Measurements from ENCODE around the gene MBTPS1. TPM values are rescaled to one million over a fixed set of nuclear protein-coding genes. Genes with fewer than 3 reads are reported as not detected.

The MBTPS1 gene
- total and polyA plus RNA-seq, 9 of the 15 experiments (the other 6 are each of a cell fraction or from before 2014, with no cell fraction given): 2.8 to 57.6 (median 43.8) TPM

DNA sequence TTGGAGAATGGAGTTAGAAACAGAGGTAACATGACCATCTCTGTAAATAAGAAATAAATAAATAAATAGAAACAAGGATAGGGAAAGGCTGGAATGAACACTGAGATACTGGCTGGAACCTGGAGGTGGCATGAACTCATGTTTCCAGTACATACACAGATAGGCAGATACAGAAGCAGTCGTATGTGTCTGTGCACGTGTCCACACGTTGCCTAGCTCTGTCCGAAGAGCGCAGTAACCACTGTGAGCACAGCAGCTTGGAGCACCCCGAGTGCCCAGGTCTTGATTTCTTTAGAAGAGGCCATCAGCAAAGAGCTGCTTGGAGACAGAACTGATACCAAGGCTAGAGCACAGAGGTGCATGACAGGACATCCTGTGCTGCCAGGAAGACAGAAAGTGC is 37.1 kb downstream of the MBTPS1 start:
- no peak overlapping the region for H2AFZ ChIP-seq (ENCODE audit: low read depth, low read length)
- no peak overlapping the region for H3K9ac ChIP-seq (ENCODE audit: insufficient read depth in 1 of 2, low read depth in 2 of 2, low read length in 2 of 2)
- CTCF ChIA-PET (ENCODE audit: low intra/inter-chr PET ratio): no interaction called here
- no peak overlapping the region for H3K4me2 ChIP-seq (ENCODE audit: insufficient read depth, low read length)
- no peak overlapping the region for H3K27ac ChIP-seq (ENCODE audit: extremely low read depth, low read depth, low read length)
- TF ChIP-seq PHB2 (IDR thresholded peaks at IDR 0.05; ENCODE audit: low read depth) (no peak), KAT2B (IDR thresholded peaks at IDR 0.05; ENCODE audit: low read depth, low read length) (no peak), RBM14 (IDR thresholded peaks at IDR 0.05; ENCODE audit: borderline replicate concordance, insufficient read depth, low read depth, low read length) (no peak), ZNF12 (CRISPR knock-in tag; IDR thresholded peaks at IDR 0.05) (no peak), KLF16 (IDR thresholded peaks at IDR 0.05) (no peak), RFX1 (IDR thresholded peaks at IDR 0.05) (no peak), ZNF79 (CRISPR knock-in tag; IDR thresholded peaks at IDR 0.05; ENCODE audit: low read depth) (no peak), GATA2 (CRISPR knock-in tag; IDR thresholded peaks at IDR 0.05) (no peak), FOSL1 (tag; conservative IDR thresholded peaks at IDR 0.05) (no peak), ZNF3 (CRISPR knock-in tag; IDR thresholded peaks at IDR 0.05) (no peak), FUS (optimal IDR thresholded peaks at IDR 0.05; ENCODE audit: low read depth, low read length) (no peak), ZNF830 (CRISPR knock-in tag; IDR thresholded peaks at IDR 0.05) (no peak)
- TF ChIP-seq, protein P1, sequence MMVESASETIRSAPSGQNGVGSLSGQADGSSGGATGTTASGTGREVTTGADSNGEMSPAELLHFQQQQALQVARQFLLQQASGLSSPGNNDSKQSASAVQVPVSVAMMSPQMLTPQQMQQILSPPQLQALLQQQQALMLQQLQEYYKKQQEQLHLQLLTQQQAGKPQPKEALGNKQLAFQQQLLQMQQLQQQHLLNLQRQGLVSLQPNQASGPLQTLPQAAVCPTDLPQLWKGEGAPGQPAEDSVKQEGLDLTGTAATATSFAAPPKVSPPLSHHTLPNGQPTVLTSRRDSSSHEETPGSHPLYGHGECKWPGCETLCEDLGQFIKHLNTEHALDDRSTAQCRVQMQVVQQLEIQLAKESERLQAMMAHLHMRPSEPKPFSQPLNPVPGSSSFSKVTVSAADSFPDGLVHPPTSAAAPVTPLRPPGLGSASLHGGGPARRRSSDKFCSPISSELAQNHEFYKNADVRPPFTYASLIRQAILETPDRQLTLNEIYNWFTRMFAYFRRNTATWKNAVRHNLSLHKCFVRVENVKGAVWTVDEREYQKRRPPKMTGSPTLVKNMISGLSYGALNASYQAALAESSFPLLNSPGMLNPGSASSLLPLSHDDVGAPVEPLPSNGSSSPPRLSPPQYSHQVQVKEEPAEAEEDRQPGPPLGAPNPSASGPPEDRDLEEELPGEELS (CRISPR knock-in tag; IDR thresholded peaks at IDR 0.05; ENCODE audit: borderline replicate concordance): no peak
- TF ChIP-seq, protein P2, sequence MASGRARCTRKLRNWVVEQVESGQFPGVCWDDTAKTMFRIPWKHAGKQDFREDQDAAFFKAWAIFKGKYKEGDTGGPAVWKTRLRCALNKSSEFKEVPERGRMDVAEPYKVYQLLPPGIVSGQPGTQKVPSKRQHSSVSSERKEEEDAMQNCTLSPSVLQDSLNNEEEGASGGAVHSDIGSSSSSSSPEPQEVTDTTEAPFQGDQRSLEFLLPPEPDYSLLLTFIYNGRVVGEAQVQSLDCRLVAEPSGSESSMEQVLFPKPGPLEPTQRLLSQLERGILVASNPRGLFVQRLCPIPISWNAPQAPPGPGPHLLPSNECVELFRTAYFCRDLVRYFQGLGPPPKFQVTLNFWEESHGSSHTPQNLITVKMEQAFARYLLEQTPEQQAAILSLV (tag; IDR thresholded peaks at IDR 0.05): no peak
- TF ChIP-seq, protein P3, sequence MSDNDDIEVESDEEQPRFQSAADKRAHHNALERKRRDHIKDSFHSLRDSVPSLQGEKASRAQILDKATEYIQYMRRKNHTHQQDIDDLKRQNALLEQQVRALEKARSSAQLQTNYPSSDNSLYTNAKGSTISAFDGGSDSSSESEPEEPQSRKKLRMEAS (CRISPR knock-in tag; IDR thresholded peaks at IDR 0.05): no peak
- peaks cover 87% of the 10 kb centered on the region for H3K36me3 ChIP-seq (ENCODE audit: control insufficient read depth, insufficient read depth, low read length)
- WGBS (ENCODE audit: insufficient coverage, low coverage, missing lambda C conversion rate): 91% methylated on average over 6 of the region's 6 CpGs
- DNase-seq (ENCODE audit: extremely low read depth in 1 of 4, low spot score in 3 of 4) (no peak), FAIRE-seq (no peak), ATAC-seq (no peak)
- H3K9me3 ChIP-seq (replicated peaks; ENCODE audit: control insufficient read depth, insufficient read depth, low read depth, low read length): no peaks in the 10 kb centered on the region
- H3K79me2 ChIP-seq (ENCODE audit: control insufficient read depth, insufficient read depth, low read length): no peaks in the 10 kb centered on the region
- no peaks in the 10 kb centered on the region for H3K4me1 ChIP-seq (replicated peaks in 1 of 2; ENCODE audit: control insufficient read depth in 2 of 2, insufficient read depth in 2 of 2, low read length in 2 of 2)
- H3K4me3 ChIP-seq: no peak overlapping the region
- in situ Hi-C loops (cut with MboI) (loop anchor here (5.0 kb wide), 1 partner anchor 88 kb away; no protein-coding TSS in a partner anchor), intact Hi-C loops (cut with micrococcal nuclease) (loop anchor here (10.0 kb wide), 1 partner anchor 405 kb away; no protein-coding TSS in a partner anchor)
- no peaks in the 10 kb centered on the region for H3K27me3 ChIP-seq (ENCODE audit: control insufficient read depth in 2 of 2, insufficient read depth in 2 of 2, low read length in 2 of 2)
- H4K20me1 ChIP-seq (replicated peaks; ENCODE audit: control insufficient read depth, insufficient read depth, low read length): no peaks in the 10 kb centered on the region
- no TSS peak for BruUV-seq (replicated peaks)
- POLR2A ChIA-PET: interaction anchor here (0.5 to 1.2 kb wide), 6 partner anchors 12 to 435 kb away, joined by 3 to 5 read pairs (median 3); partner anchors contain the start of gene MBTPS1
- no peaks in the 10 kb centered on the region for H3K9me1 ChIP-seq (ENCODE audit: control insufficient read depth, insufficient read depth, low read length)
